Hepatocyte (in vitro differentiated cells): Measurements from ENCODE around the gene STAT5B. TPM values are rescaled to one million over a fixed set of nuclear protein-coding genes. Genes with fewer than 3 reads are reported as not detected.

Experiments
- DNase-seq: peaks from one replicate; pipeline ENCODE4 v3.0.0-alpha.2; 2016; ENCODE audit warnings: low spot score
- H2AFZ ChIP-seq: fragments of 200-600 bp; sonication (generic); 2 replicates; pipeline ENCODE4 v1.6.0; 2016; ENCODE audit warnings: antibody characterized with exemption, mild to moderate bottlenecking
- H3K27ac ChIP-seq: fragments of 200-600 bp; sonication (generic); 2 replicates; pipeline ENCODE4 v1.5.1; 2016; ENCODE audit warnings: mild to moderate bottlenecking
- H3K27me3 ChIP-seq: fragments of 200-600 bp; sonication (generic); 2 replicates; pipeline ENCODE4 v1.6.1; 2016
- H3K36me3 ChIP-seq: fragments of 200-600 bp; sonication (generic); replicated peaks from 2 replicates; pipeline ENCODE4 v1.5.1; 2016; ENCODE audit warnings: low read depth; ENCODE audit not compliant: insufficient read depth
- H3K4me1 ChIP-seq: fragments of 200-600 bp; sonication (generic); 2 replicates; pipeline ENCODE4 v1.5.1; 2016; ENCODE audit warnings: mild to moderate bottlenecking, moderate library complexity; ENCODE audit not compliant: insufficient read depth
- H3K4me2 ChIP-seq: fragments of 200-600 bp; sonication (generic); 2 replicates; pipeline ENCODE4 v1.6.0; 2016
- H3K4me3 ChIP-seq: fragments of 200-600 bp; sonication (generic); 2 replicates; pipeline ENCODE4 v1.5.1; 2016; ENCODE audit warnings: mild to moderate bottlenecking
- H3K79me2 ChIP-seq: fragments of 200-600 bp; sonication (generic); 2 replicates; pipeline ENCODE4 v1.6.0; 2017; ENCODE audit warnings: mild to moderate bottlenecking
- H3K9me2 ChIP-seq: fragments of 200-600 bp; sonication (generic); replicated peaks from 2 replicates; pipeline ENCODE4 v1.6.0; 2017; ENCODE audit warnings: mild to moderate bottlenecking; ENCODE audit not compliant: insufficient read depth
- H3K9me3 ChIP-seq: fragments of 200-600 bp; sonication (generic); 2 replicates; pipeline ENCODE4 v1.5.1; 2016; ENCODE audit warnings: low read depth, mild to moderate bottlenecking
- H4K20me1 ChIP-seq: fragments of 200-600 bp; sonication (generic); 2 replicates; pipeline ENCODE4 v1.6.0; 2016; ENCODE audit warnings: mild to moderate bottlenecking; ENCODE audit not compliant: insufficient read depth, poor library complexity, severe bottlenecking
- EZH2 ChIP-seq: fragments of 200-600 bp; sonication (generic); IDR thresholded peaks from 2 replicates; pipeline ENCODE4 v1.6.1; 2016; ENCODE audit warnings: antibody characterized with exemption, mild to moderate bottlenecking, borderline replicate concordance
- EZH2phosphoT487 ChIP-seq: fragments of 200-600 bp; sonication (generic); IDR thresholded peaks from one replicate; pipeline ENCODE4 v1.6.1; 2018; ENCODE audit warnings: antibody characterized with exemption, mild to moderate bottlenecking, low read depth, moderate library complexity; ENCODE audit not compliant: unreplicated experiment, severe bottlenecking
- WGBS: methylation state at CpG from one replicate; pipeline ENCODE4 v1.1.6; 2016; ENCODE audit warnings: low lambda C conversion rate; ENCODE audit errors: missing lambda C conversion rate; 5-methylcytosine and 5-hydroxymethylcytosine counted together
- polyA plus RNA-seq: library from polyadenylated mRNA; unstranded; fragments of >200 nt; fragmentation: Nextera tagmentation; extraction: Ambion mirVana; gene quantifications from 2 replicates; pipeline ENCODE4 v1.2.1, GENCODE V29; 2016
- total RNA-seq: library from RNA; depleted of rRNA; stranded (reverse); fragments of >200 nt; gene quantifications from 2 replicates; pipeline ENCODE4 v1.2.3, GENCODE V29; 2014
- TF ChIP-seq, protein P1 (sequence below): fragments of 200-600 bp; sonication (generic); IDR thresholded peaks from 2 replicates; pipeline ENCODE4 v1.5.1; 2016; ENCODE audit warnings: antibody characterized with exemption, mild to moderate bottlenecking; ENCODE audit not compliant: poor library complexity

STAT5B gene
- total and polyA plus RNA-seq, 2 experiments from 2014 or later, result 25.7 to 26.0 TPM

DNA sequence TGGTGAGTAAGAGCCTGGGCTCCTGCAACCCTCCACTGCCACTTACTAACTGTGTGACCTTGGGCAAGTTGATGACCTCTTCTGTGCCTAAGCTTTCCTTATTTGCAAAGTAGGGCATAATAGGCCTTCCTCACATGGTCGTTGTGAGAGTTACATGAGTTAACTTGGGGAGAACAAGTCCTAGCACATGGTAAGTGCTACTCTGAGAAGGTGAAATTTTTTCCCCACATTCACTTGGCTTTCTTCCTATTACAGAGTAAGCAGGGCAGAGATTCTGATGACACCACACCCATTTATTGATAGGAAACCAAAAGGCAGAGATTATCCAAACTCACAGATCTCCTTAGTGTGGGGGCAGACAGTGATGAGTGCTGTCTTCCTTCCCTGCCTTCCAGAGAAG is 96.9 kb downstream of the STAT5B start:
- Histone ChIP-seq H3K9me3 (no peaks in the 10 kb centered on the region), H3K36me3 (no peaks in the 10 kb centered on the region), H2AFZ (no peak overlapping the region), H3K27ac (no peak overlapping the region), H4K20me1 (no peaks in the 10 kb centered on the region), H3K79me2 (no peaks in the 10 kb centered on the region), H3K4me3 (no peak overlapping the region), H3K27me3 (peaks cover 49% of the 10 kb centered on the region), H3K4me1 (peaks cover 17% of the 10 kb centered on the region), H3K4me2 (no peak overlapping the region), H3K9me2 (no peaks in the 10 kb centered on the region)
- WGBS, result 19% methylated on average over 1 of the region's 1 CpG
- TF ChIP-seq EZH2phosphoT487 (no peak), EZH2 (no peak)
- TF ChIP-seq, protein P1, sequence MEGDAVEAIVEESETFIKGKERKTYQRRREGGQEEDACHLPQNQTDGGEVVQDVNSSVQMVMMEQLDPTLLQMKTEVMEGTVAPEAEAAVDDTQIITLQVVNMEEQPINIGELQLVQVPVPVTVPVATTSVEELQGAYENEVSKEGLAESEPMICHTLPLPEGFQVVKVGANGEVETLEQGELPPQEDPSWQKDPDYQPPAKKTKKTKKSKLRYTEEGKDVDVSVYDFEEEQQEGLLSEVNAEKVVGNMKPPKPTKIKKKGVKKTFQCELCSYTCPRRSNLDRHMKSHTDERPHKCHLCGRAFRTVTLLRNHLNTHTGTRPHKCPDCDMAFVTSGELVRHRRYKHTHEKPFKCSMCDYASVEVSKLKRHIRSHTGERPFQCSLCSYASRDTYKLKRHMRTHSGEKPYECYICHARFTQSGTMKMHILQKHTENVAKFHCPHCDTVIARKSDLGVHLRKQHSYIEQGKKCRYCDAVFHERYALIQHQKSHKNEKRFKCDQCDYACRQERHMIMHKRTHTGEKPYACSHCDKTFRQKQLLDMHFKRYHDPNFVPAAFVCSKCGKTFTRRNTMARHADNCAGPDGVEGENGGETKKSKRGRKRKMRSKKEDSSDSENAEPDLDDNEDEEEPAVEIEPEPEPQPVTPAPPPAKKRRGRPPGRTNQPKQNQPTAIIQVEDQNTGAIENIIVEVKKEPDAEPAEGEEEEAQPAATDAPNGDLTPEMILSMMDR, result no peak
- no peak for DNase-seq

DNA sequence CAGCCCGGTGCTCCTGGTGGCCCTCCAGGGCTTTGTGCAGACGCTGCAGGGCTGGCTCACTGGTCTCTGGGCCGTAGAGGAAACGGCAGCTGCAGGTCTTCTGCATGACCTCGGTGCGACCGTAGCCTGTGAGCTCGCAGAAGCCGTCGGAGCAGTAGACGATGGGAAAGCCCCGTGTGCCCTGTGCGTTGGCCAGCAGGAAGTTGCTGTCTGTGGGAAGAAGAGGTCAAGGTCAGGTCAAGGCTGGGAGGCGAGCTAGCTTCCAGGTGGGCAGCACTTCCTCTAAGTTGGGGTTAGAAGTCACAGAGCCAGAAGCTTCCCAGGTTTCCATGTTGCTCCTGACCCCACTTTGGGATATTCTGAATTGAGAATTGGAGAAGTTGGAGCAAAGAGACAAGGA is 97.4 kb downstream of the STAT5B start:
- Histone ChIP-seq H2AFZ (no peak overlapping the region), H3K9me3 (no peaks in the 10 kb centered on the region), H3K36me3 (no peaks in the 10 kb centered on the region), H3K4me2 (no peak overlapping the region), H3K4me1 (peaks cover 17% of the 10 kb centered on the region), H3K27me3 (peaks cover 48% of the 10 kb centered on the region), H3K4me3 (no peak overlapping the region), H3K9me2 (no peaks in the 10 kb centered on the region), H3K79me2 (no peaks in the 10 kb centered on the region), H3K27ac (no peak overlapping the region), H4K20me1 (no peaks in the 10 kb centered on the region)
- WGBS, result 63% methylated on average over 14 of the region's 14 CpGs
- no peak for TF ChIP-seq EZH2phosphoT487
- TF ChIP-seq, protein P1, result no peak
- no peak for TF ChIP-seq EZH2
- no peak for DNase-seq

DNA sequence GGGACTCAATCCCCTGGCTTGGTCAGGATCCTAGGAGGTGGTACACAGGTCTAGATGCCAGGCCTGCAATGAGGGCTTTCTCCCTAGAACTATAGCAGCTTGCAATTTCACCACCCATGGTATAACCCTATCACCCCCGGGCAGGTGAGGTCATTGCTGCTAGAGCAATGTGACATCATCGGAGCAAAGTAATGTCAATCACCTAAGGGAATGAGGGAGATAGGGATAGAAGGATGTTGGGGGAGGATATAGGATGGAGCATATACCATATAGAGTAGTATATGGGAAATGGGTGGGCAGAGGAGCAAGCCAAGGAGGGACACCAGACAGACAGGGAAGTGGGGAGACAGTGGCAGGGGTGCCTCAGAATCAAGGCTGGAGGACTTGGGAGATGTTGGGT is 98.5 kb downstream of the STAT5B start:
- WGBS, result 86% methylated on average over 2 of the region's 2 CpGs
- Histone ChIP-seq H3K36me3 (no peaks in the 10 kb centered on the region), H3K4me1 (peaks cover 5% of the 10 kb centered on the region), H3K27ac (no peak overlapping the region), H3K27me3 (peaks cover 38% of the 10 kb centered on the region), H3K9me2 (no peaks in the 10 kb centered on the region), H3K4me2 (no peak overlapping the region), H3K79me2 (no peaks in the 10 kb centered on the region), H3K9me3 (no peaks in the 10 kb centered on the region), H4K20me1 (no peaks in the 10 kb centered on the region), H3K4me3 (no peak overlapping the region), H2AFZ (no peak overlapping the region)
- TF ChIP-seq, protein P1, result no peak
- DNase-seq, result no peak
